ENCODE measurements around the gene HOPX.
"Not testable (repeated sequence)": the region's sequence is repeated elsewhere in the genome, so short reads cannot be mapped to it uniquely, and the experiment has no call there.

The HOPX gene, protein sequence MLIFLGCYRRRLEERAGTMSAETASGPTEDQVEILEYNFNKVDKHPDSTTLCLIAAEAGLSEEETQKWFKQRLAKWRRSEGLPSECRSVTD

DNA sequence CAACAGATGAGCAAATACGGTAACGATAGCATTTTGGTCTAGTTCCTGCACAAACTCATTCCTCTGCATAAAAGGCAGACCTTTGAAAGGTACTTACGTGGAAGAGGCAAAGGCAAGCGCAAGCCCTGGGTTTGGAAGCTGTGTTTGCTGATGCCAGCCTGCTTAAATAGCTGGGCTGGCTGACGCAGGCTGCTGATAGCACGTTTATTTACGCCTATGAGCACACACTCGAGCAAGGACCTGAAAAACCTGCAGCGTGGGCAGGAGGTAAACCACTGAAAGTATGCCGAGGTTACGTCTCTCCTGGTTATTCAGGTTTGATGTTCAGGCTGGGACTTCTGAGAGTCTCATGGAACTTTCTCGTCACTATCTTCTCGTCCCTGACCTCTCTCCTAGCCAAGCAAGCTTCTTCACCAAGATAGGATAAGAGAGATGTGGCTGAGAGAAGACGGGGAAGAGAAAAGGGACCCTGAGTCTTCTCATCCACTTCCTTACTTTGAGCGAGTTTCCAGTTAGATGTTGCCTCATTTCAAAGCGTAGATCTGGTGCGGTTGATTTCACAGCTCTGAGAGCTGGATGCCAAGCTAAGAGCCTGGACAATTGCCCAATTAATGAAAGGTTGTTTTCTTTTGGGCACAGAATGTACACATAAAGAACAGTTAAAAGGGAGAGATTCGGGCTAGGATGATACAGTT, at the start of gene HOPX:
Gene HOPX, minus strand, starts transcription at position 139 of the 695 bp plus-strand sequence. CDS start 23,480 bp downstream, outside the sequence.
- peak; percentile 66 to 67 for DNase-seq (ENCODE audit: low read depth in 2 of 2)

DNA sequence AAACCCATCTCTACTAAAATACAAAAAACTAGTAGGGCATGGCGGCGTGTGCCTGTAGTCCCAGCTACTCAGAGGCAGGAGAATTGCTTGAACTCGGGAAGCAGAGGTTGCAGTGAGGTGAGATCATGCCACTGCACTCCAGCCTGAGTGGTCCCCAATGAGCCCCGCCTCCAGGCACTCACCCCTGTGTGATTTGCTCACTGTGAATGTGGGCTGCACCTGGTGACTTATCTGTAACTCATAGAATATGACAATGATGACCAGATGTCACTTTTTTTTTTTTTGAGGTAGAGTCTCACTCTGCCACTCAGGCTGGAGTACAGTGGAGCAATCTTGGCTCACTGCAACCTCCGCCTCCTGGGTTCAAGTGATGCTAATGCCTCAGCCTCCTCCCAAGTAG, 49.0 kb upstream of the HOPX start:
- no peak for DNase-seq (ENCODE audit: low read depth in 2 of 2)

DNA sequence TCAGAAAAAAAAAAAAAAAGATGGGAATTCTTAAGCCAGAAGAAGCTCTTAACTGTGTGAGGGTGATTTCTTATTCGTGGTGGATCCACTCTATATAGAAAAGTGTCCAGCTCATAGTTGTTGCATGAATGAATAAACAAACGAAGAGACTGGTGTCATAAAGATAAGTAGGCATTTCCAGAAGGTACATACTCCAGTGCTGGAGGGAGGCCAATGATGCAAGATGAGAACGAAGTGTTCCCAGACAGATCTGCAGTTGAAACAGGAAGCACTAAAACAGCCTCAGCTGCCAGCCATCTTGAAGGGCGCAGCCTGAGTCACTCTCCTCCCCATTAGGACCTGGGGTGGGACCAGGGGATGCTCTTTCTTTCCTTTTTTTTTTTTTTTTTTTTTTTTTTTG, 47.4 kb upstream of the HOPX start:
- no peak for DNase-seq (ENCODE audit: low read depth in 2 of 2)

DNA sequence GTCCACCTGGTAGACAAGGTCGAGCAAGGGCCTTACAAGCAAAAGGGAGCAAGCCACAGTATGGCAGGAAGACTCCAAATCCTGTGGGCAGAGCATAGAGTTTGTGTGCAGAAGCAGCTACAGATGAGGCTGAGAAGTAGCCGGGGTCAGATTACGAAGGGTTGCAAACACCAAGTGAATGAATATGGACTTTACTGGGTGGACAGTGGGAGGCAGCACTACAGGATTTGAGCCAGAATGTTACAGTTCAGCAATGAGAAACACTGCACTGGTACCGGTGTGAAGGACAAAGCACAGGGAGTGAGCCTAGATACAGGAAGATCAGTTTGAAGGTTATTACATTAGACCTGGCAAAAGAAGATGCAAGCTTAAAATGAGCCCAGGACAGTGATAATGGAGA, 46.1 kb upstream of the HOPX start:
- DNase-seq (ENCODE audit: low read depth in 2 of 2), result no peak

DNA sequence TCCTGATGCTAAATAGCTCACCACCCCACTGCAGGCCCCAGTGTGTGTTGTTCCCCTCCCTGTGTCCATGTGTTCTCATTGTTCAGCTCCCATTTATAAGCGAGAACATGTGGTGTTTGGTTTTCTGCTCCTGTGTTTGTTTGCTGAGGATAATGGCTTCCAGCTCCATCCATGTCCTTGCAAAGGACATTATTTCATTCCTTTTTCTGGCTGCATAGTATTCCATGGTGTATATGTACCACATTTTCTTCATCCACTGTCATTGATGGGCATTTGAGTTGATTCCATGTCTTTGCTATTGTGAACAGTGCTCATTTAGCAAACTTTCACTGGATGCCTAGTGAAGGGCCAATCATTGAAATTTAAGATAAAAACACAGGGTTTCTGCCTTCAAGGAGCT, 45.5 kb upstream of the HOPX start:
- not testable (repeated sequence) for DNase-seq (ENCODE audit: low read depth in 2 of 2)

DNA sequence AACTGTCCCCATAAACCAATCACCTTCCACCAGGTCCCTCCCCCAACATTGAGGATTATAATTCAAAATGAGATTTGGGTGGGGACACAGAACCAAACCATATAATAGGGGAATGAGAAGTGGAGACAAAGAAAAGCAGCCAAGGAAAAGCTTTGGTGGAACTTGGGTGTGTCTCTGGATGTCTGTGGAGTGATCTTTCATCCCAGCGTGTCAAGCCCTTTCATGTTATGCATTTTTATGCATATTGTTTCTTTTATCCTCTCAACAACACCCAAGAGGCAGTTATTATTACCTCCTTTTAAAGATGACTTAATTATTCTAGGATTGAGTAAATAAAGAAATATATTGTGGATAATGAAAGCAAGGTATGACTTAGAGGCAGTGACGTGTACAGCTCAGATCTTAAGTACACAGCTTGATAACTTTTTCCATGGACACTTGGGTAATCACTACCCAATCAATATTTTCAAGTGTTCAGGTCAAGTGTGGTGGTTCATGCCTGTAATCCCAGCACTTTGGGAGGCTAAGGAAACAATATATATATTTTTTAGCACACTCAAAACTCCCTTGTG, 42.6 kb upstream of the HOPX start:
- DNase-seq (ENCODE audit: low read depth in 2 of 2), result no peak

DNA sequence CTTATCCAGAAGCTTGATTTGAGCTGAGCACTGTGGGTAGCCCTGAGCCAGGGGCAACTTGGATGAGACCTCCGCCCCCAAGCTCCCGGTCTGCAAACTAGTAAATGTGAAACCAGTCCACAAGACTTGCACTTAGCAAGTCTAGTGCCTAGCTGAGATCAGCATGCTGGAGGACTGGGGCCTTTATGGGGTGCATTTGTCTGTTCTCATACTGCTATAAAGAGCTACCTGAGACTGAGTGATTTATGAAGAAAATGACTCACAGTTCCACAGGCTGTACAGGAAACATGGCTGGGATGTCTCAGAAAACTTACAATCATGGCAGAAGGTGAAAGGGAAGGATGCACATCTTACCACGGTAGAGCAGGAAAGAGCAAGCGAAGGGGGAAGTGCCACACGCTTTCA, 42.1 kb upstream of the HOPX start:
- peak; percentile 15 to 30 for DNase-seq (ENCODE audit: low read depth in 2 of 2)

DNA sequence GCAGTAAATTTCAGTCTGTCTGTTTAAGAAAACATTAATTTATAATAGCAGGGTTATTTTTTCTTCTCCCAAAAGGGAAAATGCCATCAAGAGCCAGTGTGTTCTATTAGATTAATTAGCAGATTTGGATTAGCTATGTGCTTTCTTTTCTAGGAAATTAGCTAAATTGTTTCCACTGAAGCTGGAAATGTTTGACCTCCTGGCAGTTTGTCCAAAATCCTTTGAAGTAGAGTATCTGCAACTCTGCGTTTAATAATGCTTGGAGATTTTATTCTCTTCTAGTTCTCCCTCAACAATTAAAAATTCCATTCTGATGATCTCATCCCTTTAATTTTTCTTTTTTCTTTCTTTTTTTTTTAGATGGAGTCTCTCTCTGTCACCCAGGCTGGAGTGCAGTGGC, 27.1 kb upstream of the HOPX start:
- no peak for DNase-seq (ENCODE audit: low read depth in 2 of 2)

DNA sequence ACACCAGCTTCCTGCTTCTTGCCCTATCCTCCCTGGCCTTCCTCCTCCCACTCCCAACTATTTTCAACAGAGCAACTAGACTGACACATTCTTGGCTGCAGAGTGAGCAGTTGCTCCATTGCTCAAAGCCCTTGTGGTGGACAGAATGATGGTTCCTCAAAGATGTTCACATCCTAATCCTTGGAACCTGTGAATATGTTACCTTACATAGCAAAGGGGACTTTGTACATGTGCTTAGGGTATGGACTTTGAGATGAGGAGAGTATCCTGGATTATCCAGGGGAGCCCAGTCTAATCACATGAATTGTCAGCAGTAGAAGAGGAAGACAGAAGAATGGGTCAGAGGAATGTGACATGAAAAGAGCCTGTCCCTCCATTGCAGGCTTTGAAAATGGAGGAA, 24.9 kb upstream of the HOPX start:
- no peak for DNase-seq (ENCODE audit: low read depth in 2 of 2)

DNA sequence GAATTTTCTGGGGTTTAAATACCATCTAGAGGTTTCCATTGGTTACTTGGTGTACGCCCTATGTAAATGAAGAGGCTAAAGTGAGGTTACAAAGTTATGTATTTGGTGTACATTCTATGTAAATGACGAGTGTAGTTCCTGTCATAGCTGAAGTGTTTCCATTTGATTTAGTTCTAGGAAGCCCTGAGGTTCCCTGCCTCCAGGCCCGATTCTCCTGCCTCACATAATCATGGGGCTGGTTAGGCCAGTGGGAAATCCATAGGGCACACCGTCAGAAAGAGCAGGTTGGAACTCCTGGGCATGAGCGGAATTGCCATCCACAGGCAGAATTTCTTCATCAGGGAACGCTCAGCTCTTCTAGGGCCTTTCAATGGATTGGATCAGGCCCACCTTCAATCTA, 24.2 kb upstream of the HOPX start:
- no peak for DNase-seq (ENCODE audit: low read depth in 2 of 2)

DNA sequence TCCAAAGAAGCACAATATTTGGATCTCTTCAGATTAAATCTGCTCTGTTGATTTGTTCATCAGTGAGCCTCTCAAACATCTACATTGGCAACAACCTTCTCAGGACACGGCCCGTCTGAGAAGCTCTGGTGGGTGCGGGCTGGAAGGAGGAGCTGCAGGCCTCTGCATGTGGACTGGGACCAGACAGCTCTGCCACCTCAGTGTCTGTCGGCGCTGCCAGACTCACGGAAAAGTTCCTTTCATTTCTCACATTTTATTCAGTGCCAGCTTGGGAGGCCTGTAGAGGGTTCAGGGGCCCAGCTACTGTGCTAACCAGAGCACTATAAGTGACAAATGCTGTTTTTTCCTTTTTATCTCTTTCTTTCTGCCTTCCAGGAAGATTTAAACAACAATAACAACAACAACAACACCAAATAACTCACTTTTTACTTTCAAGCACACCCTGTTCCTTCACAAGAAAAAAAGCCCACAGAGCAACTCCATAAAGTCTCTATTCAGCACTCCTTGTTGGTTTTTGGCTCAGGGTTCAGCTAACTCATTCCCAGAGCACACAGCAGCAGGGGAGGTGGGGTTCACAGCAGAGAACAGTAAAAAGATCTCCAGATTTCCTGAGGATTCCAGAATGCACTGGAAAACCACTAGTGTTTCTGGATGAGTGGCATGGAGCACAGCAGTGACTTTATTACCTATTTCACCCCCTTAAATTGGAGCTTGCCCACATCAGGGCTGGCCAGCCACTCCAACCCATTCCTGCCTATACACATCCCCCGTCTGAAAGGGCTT, 23.2 kb upstream of the HOPX start:
- no peak for DNase-seq (ENCODE audit: low read depth in 2 of 2)

DNA sequence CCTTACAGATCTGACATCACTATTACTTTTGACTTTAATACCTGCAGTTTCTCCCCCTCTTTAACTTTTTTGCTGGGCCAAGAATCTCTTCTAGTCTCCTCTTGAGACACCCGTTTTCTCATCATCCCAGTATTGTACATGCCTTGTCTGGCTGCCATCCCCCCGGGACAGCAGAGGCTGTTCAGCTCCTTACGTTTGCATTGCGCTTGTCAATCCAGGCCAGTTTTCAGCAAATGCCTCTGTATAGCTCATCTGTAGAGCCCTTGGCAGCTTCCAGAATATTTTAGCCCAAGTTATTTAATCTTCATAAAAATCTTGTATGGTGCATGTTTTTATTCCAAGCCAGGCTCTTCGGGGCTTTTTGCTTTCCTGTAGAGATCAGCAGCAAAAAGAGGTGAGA, 22.3 kb upstream of the HOPX start:
- no peak for DNase-seq (ENCODE audit: low read depth in 2 of 2)

DNA sequence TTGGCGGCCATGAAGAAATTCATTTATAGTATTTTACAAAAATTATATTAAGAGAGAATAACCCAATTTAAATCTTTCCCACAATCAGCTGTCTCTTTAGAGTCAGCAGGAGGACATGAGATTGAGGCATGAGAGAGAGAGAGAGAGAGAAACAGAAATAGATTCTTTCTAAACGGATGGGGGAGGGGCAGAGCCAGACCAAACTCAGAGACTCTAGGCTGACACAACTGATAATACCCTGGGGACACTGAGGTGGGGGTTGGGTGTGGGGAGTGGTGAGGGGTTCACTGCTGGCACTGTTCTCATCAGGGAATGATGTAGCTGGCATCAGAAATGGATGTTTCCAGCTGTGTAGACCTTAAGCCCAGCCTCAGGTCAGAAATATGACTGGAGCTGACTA, 20.5 kb upstream of the HOPX start:
- no peak for DNase-seq (ENCODE audit: low read depth in 2 of 2)

DNA sequence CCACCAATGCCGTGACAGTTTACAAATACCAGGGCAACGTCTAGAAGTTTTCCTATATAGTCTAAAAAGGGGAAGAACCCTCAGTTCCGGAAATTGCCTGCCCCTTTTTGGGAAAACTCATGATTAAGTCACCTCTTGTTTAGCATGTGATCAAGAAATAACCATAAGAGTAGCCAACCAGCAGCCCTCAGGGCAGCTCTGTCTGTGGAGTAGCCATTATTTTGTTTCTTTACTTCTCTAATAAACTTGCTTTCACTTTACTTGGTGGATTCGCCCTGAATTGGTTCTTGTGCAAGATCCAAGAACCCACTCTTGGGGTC, 20.0 kb upstream of the HOPX start:
- no peak for DNase-seq (ENCODE audit: low read depth in 2 of 2)

DNA sequence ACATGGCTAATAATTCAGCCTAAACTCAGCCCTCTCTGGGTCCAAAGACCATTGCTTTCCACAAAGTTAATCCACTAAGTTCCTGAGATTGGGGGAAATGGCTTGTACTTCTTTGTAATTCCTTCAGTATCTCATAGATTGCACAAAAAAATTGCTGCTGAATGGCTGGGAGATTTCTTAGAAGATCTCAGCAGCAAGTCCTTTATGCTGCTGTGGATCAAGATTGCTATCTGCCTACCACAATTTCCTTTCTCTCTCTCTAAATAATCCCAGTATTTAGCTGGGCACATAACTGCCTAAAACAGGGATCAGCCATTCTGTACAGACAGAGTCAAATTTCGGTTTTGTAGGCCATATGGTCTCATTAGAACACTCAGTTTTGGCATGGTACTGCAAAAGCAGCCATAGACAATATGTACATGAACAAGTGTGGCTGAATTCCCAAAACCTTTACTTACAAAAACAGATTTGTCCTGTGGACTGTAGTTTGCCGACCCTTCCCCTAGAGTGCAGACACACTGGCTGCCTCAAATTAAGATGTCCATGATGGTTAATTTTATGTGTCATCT, 18.5 kb upstream of the HOPX start:
- no peak for DNase-seq (ENCODE audit: low read depth in 2 of 2)

DNA sequence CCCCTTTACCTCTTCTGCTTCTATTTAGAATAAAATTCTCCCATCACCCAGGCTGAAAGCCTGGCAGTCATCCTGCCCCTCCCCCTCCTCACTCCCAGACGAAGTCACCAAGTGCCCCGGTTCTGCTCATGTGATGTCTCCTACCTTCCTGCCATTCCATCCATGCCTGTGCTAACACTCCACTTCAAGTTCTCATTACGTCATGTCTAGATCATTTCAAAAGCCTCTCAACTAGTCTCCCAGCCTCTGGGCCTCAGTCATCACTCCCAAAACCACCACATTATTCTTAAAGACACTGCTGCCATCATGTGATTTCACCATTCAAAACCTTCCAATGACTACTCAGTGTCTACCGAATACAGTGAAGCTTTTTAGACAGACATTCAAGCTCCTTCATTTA, 17.2 kb upstream of the HOPX start:
- no peak for DNase-seq (ENCODE audit: low read depth in 2 of 2)

DNA sequence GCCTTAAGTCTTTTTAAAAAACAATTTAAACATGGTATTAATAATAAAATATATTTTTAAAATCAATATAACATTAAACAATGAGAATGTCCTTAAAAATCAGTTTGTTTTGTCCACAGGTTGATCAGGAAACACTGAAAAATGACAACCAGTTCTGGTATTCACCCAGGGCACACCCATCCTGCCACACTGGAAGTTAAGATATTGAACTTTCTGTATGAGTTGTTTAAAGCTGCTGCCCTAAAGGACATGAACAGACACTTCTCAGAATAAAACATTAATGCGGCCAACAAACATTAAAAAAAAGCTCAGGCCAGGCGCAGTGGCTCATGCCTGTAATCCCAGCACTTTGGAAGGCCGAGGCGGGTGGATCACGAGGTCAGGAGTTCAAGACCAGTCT, 15.0 kb upstream of the HOPX start:
- DNase-seq (ENCODE audit: low read depth in 2 of 2), result no peak

DNA sequence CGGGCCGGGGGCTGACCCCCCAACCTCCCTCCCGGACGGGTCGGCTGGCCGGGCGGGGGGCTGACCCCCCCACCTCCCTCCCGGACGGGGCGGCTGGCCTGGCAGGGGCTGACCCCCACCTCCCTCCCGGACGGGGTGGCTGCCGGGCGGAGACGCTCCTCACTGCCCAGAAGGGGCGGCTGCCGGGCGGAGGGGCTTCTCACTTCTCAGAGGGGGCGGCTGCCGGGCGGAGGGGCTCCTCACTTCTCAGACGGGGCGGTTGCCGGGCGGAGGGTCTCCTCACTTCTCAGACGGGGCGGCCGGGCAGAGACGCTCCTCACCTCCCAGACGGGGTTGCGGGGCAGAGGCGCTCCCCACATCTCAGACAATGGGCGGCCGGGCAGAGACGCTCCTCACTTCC, 12.4 kb upstream of the HOPX start:
- not testable (repeated sequence) for DNase-seq (ENCODE audit: low read depth in 2 of 2)

DNA sequence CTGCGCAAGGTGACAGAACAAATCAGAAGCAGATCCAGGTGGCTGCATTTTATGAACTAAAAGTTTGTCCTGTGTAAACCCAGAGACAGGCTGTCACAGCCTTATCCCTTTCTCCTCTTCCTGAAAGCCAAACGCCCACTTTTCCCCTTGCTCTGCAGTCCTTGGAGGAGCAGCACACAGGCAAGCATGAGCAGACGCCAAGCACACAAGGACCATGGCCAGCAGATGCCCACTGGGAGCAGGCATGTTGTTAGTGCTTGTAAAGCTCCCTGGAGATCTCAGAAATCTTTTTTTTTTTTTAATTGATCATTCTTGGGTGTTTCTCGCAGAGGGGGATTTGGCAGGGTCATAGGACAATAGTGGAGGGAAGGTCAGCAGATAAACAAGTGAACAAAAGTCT, 11.5 kb upstream of the HOPX start:
- no peak for DNase-seq (ENCODE audit: low read depth in 2 of 2)

DNA sequence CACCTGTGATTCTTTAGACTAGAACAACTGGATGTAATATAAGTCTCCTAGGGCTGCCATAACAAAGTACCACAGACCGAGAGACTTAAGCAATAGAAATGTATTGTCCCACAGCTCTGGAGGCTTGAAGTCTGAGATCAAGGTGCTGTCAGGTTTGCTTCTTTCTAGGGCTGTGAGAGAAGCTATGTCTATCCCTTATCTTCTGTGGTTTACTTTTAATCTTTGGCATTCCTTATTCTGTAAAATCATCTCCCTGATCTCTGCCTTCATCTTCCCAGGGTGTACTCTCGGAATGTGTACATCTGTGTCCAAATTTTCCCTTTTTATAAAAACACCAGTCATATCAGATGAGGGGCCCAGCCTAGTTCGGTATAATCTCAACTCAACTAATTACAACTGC, 10.3 kb upstream of the HOPX start:
- DNase-seq (ENCODE audit: low read depth in 2 of 2), result no peak

DNA sequence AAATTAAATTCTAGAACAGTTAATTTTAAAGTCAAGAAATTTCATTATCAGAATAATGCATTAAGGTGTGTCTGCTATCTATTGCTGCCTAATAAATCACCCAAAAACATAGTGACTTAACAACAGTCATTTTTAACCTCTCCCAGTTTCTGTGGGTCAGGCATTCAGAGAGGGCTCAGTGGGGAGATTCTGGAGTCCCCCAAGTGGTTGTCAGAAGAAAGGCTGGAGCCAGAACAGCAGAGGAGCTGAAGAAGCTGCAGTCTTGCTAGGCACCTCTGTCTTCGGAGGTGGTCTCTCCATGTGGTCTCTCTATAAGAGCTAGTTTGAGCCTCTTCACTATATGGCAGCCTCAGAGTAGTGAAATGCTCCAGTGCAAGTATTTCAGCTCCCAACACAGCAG, 9.3 kb upstream of the HOPX start:
- no peak for DNase-seq (ENCODE audit: low read depth in 2 of 2)

DNA sequence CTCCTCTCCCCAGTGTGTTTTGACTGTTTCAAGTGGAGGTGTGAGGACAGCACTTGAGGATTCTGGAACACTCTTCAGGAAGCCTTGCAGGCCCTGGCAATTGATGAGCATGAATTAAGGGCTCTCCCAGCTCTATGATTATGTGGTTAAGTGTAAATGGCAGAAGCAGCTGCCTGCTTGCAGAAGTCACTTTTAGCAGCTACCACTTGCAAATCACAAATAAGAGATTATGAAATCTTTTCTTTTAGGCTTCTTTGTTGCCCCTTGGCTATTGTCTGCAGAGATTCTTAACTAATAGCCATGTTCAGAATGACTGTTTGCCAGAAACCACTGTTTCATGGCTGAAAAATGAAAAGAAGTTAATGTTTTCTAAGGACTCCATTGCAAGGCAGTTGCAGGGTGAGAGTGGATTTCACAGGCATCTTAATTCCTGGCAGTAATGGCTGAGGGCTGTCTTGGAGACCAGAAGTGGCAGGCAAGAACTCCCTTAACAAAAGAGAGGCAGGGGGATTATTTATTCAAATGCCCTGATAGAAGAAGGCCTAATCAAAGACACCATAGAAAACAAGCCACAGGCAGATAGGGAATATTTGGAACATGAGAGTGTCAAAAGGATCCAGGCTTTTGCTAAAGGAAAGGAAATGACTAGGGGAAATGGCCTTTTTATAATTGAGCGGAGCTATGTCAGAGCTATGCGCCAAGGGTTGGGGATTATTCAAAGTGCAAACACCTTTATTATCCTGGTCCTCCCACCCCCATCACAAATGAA, 8.3 kb upstream of the HOPX start:
- DNase-seq (ENCODE audit: low read depth in 2 of 2), result no peak
